HepG2 (cell line): ENCODE data around the gene VTI1B. TPM values are rescaled to one million over a fixed set of nuclear protein-coding genes. Genes with fewer than 3 reads are reported as not detected.

Experiments used
- ADNP ChIP-seq: sonication (generic); formaldehyde crosslinking; IDR thresholded peaks from 2 replicates; pipeline ENCODE4 v1.4.0; 2020; ENCODE audit warnings: missing genetic modification reagents
- MEIS2 ChIP-seq: sonication (generic); formaldehyde crosslinking; IDR thresholded peaks from 2 replicates; pipeline ENCODE4 v1.9.0; 2021; ENCODE audit warnings: mild to moderate bottlenecking, missing genetic modification reagents
- NFE2L2 ChIP-seq: fragments of 150-350 bp; IDR thresholded peaks from 2 replicates; pipeline ENCODE4 v1.6.1; 2014; ENCODE audit warnings: low read length
- REXO4 ChIP-seq: sonication (generic); formaldehyde crosslinking; IDR thresholded peaks from 2 replicates; pipeline ENCODE4 v1.8.0; 2022; ENCODE audit warnings: missing genetic modification reagents, mild to moderate bottlenecking, borderline replicate concordance
- SALL1 ChIP-seq: sonication (generic); formaldehyde crosslinking; IDR thresholded peaks from 2 replicates; pipeline ENCODE4 v1.8.0; 2022; ENCODE audit warnings: mild to moderate bottlenecking, missing genetic modification reagents
- SOX6 ChIP-seq, 2 experiments: fragments of 450-650 bp in 1 of 2; sonication (generic) in 1 of 2; formaldehyde crosslinking in 1 of 2; IDR thresholded peaks; 2 replicates each; pipeline versions ENCODE4 v1.4.0 to v1.6.1; 2017 to 2020; ENCODE audit warnings: antibody characterized with exemption in 1 of 2, mild to moderate bottlenecking in 1 of 2, missing genetic modification reagents in 1 of 2
- SYNCRIP ChIP-seq: fragments of 200-400 bp; formaldehyde crosslinking; IDR thresholded peaks from 2 replicates; pipeline ENCODE4 v1.6.1; 2018; ENCODE audit warnings: mild to moderate bottlenecking, low read depth, low read length; ENCODE audit not compliant: insufficient read depth
- TSC22D2 ChIP-seq: sonication (generic); formaldehyde crosslinking; IDR thresholded peaks from 2 replicates; pipeline ENCODE4 v1.5.1; 2020; ENCODE audit warnings: missing genetic modification reagents, mild to moderate bottlenecking, borderline replicate concordance
- ZNF530 ChIP-seq: sonication (generic); formaldehyde crosslinking; IDR thresholded peaks from 2 replicates; pipeline ENCODE4 v1.5.0; 2020; ENCODE audit warnings: low read depth, mild to moderate bottlenecking, missing genetic modification reagents
- polyA plus RNA-seq, 8 experiments: library from polyadenylated mRNA; depleted of rRNA in 3 of 8; stranded (reverse) in 7 of 8; unstranded in 1 of 8; fragments of >200 nt; fragmentation: Illumina TruSeq in 4 of 8; extraction: Trizol in 4 of 8; gene quantifications; 2 replicates each; pipeline versions ENCODE4 v1.2.1 to v1.2.3, GENCODE V29; 2011 to 2016; ENCODE audit warnings: low read depth in 4 of 8, missing spikeins in 1 of 8, mixed read lengths in 1 of 8; ENCODE audit not compliant: insufficient read depth in 1 of 8
- total RNA-seq, 5 experiments: library from RNA; depleted of rRNA; stranded (reverse); fragments of >200 nt; fragmentation: Illumina TruSeq; extraction: Trizol; gene quantifications; 2 replicates each; pipeline ENCODE4 v1.2.3, GENCODE V29; 2016; ENCODE audit warnings: low read depth in 1 of 5
- TF ChIP-seq, protein P1 (sequence below): sonication (generic); formaldehyde crosslinking; IDR thresholded peaks from 2 replicates; pipeline ENCODE4 v1.8.1; 2023; ENCODE audit warnings: mild to moderate bottlenecking, missing genetic modification reagents
- TF ChIP-seq, protein P2 (sequence below): sonication (generic); formaldehyde crosslinking; IDR thresholded peaks from 2 replicates; pipeline ENCODE4 v1.8.1; 2022; ENCODE audit warnings: low read depth, mild to moderate bottlenecking, missing genetic modification reagents
- TF ChIP-seq, protein P3 (sequence below): sonication (generic); formaldehyde crosslinking; IDR thresholded peaks from 2 replicates; pipeline ENCODE4 v1.5.1; 2020; ENCODE audit warnings: mild to moderate bottlenecking, missing genetic modification reagents
- TF ChIP-seq, protein P4 (sequence below): sonication (generic); formaldehyde crosslinking; IDR thresholded peaks from 2 replicates; pipeline ENCODE4 v1.4.0; 2020; ENCODE audit warnings: missing genetic modification reagents
- TF ChIP-seq, protein P5 (sequence below): sonication (generic); formaldehyde crosslinking; IDR thresholded peaks from 2 replicates; pipeline ENCODE4 v1.5.1; 2020; ENCODE audit warnings: mild to moderate bottlenecking, missing genetic modification reagents, borderline replicate concordance

Gene VTI1B
- total and polyA plus RNA-seq, 2 of the 13 experiments (the other 11 are each of a cell fraction or from before 2014, with no cell fraction given) = 39.0 to 103 TPM

- TF ChIP-seq TSC22D2 (CRISPR knock-in tag) = no peak
- peak; percentile 26; the same call in 1 of the 2 replicates for TF ChIP-seq MEIS2 (CRISPR knock-in tag)
- no peak for TF ChIP-seq SYNCRIP
- TF ChIP-seq, protein P1, sequence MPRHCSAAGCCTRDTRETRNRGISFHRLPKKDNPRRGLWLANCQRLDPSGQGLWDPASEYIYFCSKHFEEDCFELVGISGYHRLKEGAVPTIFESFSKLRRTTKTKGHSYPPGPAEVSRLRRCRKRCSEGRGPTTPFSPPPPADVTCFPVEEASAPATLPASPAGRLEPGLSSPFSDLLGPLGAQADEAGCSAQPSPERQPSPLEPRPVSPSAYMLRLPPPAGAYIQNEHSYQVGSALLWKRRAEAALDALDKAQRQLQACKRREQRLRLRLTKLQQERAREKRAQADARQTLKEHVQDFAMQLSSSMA (CRISPR knock-in tag) = no peak
- no peak for TF ChIP-seq NFE2L2
- TF ChIP-seq, protein P2, sequence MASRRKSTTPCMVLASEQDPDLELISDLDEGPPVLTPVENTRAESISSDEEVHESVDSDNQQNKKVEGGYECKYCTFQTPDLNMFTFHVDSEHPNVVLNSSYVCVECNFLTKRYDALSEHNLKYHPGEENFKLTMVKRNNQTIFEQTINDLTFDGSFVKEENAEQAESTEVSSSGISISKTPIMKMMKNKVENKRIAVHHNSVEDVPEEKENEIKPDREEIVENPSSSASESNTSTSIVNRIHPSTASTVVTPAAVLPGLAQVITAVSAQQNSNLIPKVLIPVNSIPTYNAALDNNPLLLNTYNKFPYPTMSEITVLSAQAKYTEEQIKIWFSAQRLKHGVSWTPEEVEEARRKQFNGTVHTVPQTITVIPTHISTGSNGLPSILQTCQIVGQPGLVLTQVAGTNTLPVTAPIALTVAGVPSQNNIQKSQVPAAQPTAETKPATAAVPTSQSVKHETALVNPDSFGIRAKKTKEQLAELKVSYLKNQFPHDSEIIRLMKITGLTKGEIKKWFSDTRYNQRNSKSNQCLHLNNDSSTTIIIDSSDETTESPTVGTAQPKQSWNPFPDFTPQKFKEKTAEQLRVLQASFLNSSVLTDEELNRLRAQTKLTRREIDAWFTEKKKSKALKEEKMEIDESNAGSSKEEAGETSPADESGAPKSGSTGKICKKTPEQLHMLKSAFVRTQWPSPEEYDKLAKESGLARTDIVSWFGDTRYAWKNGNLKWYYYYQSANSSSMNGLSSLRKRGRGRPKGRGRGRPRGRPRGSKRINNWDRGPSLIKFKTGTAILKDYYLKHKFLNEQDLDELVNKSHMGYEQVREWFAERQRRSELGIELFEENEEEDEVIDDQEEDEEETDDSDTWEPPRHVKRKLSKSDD = peak; percentile 71; the same call in 1 of the 2 replicates
- no peak for TF ChIP-seq REXO4
- TF ChIP-seq, protein P3, sequence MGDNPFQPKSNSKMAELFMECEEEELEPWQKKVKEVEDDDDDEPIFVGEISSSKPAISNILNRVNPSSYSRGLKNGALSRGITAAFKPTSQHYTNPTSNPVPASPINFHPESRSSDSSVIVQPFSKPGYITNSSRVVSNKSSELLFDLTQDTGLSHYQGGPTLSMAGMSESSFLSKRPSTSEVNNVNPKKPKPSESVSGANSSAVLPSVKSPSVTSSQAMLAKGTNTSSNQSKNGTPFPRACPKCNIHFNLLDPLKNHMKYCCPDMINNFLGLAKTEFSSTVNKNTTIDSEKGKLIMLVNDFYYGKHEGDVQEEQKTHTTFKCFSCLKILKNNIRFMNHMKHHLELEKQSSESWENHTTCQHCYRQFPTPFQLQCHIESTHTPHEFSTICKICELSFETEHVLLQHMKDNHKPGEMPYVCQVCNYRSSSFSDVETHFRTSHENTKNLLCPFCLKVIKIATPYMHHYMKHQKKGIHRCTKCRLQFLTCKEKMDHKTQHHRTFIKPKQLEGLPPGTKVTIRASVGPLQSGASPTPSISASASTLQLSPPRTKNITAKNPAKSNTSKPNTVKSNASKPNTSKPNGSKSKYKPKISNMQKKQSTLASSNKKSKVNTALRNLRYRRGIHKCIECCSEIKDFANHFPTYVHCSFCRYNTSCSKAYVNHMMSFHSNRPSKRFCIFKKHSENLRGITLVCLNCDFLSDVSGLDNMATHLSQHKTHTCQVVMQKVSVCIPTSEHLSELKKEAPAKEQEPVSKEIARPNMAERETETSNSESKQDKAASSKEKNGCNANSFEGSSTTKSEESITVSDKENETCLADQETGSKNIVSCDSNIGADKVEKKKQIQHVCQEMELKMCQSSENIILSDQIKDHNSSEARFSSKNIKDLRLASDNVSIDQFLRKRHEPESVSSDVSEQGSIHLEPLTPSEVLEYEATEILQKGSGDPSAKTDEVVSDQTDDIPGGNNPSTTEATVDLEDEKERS (CRISPR knock-in tag) = no peak
- TF ChIP-seq SOX6 (IDR thresholded peaks at IDR 0.05) = no peak
- TF ChIP-seq SOX6 (CRISPR knock-in tag; IDR thresholded peaks at IDR 0.05) = peak; percentile 39
- no peak for TF ChIP-seq ADNP (CRISPR knock-in tag)
- TF ChIP-seq ZNF530 (CRISPR knock-in tag) = no peak
- TF ChIP-seq, protein P4, sequence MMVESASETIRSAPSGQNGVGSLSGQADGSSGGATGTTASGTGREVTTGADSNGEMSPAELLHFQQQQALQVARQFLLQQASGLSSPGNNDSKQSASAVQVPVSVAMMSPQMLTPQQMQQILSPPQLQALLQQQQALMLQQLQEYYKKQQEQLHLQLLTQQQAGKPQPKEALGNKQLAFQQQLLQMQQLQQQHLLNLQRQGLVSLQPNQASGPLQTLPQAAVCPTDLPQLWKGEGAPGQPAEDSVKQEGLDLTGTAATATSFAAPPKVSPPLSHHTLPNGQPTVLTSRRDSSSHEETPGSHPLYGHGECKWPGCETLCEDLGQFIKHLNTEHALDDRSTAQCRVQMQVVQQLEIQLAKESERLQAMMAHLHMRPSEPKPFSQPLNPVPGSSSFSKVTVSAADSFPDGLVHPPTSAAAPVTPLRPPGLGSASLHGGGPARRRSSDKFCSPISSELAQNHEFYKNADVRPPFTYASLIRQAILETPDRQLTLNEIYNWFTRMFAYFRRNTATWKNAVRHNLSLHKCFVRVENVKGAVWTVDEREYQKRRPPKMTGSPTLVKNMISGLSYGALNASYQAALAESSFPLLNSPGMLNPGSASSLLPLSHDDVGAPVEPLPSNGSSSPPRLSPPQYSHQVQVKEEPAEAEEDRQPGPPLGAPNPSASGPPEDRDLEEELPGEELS = no peak
- peak; percentile 59; the same call in 1 of the 2 replicates for TF ChIP-seq SALL1 (CRISPR knock-in tag)
- TF ChIP-seq, protein P5, sequence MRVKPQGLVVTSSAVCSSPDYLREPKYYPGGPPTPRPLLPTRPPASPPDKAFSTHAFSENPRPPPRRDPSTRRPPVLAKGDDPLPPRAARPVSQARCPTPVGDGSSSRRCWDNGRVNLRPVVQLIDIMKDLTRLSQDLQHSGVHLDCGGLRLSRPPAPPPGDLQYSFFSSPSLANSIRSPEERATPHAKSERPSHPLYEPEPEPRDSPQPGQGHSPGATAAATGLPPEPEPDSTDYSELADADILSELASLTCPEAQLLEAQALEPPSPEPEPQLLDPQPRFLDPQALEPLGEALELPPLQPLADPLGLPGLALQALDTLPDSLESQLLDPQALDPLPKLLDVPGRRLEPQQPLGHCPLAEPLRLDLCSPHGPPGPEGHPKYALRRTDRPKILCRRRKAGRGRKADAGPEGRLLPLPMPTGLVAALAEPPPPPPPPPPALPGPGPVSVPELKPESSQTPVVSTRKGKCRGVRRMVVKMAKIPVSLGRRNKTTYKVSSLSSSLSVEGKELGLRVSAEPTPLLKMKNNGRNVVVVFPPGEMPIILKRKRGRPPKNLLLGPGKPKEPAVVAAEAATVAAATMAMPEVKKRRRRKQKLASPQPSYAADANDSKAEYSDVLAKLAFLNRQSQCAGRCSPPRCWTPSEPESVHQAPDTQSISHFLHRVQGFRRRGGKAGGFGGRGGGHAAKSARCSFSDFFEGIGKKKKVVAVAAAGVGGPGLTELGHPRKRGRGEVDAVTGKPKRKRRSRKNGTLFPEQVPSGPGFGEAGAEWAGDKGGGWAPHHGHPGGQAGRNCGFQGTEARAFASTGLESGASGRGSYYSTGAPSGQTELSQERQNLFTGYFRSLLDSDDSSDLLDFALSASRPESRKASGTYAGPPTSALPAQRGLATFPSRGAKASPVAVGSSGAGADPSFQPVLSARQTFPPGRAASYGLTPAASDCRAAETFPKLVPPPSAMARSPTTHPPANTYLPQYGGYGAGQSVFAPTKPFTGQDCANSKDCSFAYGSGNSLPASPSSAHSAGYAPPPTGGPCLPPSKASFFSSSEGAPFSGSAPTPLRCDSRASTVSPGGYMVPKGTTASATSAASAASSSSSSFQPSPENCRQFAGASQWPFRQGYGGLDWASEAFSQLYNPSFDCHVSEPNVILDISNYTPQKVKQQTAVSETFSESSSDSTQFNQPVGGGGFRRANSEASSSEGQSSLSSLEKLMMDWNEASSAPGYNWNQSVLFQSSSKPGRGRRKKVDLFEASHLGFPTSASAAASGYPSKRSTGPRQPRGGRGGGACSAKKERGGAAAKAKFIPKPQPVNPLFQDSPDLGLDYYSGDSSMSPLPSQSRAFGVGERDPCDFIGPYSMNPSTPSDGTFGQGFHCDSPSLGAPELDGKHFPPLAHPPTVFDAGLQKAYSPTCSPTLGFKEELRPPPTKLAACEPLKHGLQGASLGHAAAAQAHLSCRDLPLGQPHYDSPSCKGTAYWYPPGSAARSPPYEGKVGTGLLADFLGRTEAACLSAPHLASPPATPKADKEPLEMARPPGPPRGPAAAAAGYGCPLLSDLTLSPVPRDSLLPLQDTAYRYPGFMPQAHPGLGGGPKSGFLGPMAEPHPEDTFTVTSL (CRISPR knock-in tag) = no peak
Measured at GRCh38 chr14:67695394-67695949, 21.0 kb upstream of the VTI1B start, which contains the start of gene RDH11 (continued).
